ENCODE results near the gene SEC63. TPM values are rescaled to one million over a fixed set of nuclear protein-coding genes. Genes with fewer than 3 reads are reported as not detected.
A peak's percentile ranks its signal among the peaks of the same experiment; 100 is the strongest.
"Not testable (repeated sequence)": the region's sequence is repeated elsewhere in the genome, so short reads cannot be mapped to it uniquely, and the experiment has no call there.

Gene SEC63
- total RNA-seq, 1 donor from 2014 or later, result 311 TPM

DNA sequence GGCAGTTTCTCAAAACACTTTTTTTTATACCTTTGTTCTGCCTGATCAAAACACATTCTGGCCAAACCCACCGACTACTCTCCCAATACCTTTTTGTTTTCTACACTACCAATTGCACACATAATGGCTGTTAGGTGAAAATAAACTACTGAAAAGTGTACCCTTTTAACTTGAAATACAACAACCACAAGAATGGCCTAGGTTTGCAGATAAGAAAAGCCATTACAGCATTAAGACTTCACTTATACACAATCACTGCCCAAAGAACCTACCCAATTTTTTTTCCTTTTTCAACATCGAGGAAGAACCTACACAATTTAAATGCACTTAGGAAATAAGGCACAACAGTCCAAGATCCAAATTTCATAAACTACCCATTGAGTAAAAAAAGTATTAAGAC is 1.8 kb downstream of the SEC63 start:
- Mint-ChIP-seq H3K36me3 (ENCODE audit: unreplicated experiment) (no peaks in the 10 kb centered on the region), H3K27ac (ENCODE audit: unreplicated experiment) (peak overlapping the region; percentile 99), H3K4me3 (ENCODE audit: unreplicated experiment) (peak overlapping the region; percentile 99), H3K27me3 (ENCODE audit: unreplicated experiment) (peaks cover 16% of the 10 kb centered on the region), H3K9me3 (ENCODE audit: unreplicated experiment) (peaks cover 27% of the 10 kb centered on the region), H3K4me1 (ENCODE audit: low read depth, unreplicated experiment) (peaks cover 13% of the 10 kb centered on the region)
- no peak for TF ChIP-seq CTCF (IDR thresholded peaks at IDR 0.05; ENCODE audit: partially characterized antibody, unreplicated experiment)
- DNase-seq, result no peak

DNA sequence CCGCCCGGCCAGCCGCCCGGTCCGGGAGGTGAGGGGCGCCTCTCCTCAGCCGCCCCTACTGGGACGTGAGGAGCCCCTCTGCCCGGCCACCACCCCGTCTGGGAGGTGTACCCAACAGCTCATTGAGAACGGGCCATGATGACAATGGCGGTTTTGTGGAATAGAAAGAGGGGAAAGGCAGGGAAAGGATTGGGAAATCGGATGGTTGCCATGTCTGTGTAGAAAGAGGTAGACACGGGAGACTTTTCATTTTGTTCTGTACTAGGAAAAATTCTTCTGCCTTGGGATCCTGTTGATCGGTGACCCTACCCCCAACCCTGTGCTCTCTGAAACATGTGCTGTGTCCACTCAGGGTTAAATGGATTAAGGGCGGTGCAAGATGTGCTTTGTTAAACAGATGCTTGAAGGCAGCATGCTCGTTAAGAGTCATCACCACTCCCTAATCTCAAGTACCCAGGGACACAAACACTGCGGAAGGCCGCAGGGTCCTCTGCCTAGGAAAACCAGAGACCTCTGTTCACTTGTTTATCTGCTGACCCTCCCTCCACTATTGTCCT is 4.1 kb downstream of the SEC63 start:
- H3K4me1 Mint-ChIP-seq (ENCODE audit: low read depth, unreplicated experiment), result peaks cover 26% of the 10 kb centered on the region
- peaks cover 25% of the 10 kb centered on the region for H3K9me3 Mint-ChIP-seq (ENCODE audit: unreplicated experiment)
- peaks cover 16% of the 10 kb centered on the region for H3K27me3 Mint-ChIP-seq (ENCODE audit: unreplicated experiment)
- H3K4me3 Mint-ChIP-seq (ENCODE audit: unreplicated experiment), result peak overlapping the region; percentile 99
- not testable (repeated sequence) for H3K36me3 Mint-ChIP-seq (ENCODE audit: unreplicated experiment); DNase-seq
- peak overlapping the region; percentile 89 for H3K27ac Mint-ChIP-seq (ENCODE audit: unreplicated experiment)

DNA sequence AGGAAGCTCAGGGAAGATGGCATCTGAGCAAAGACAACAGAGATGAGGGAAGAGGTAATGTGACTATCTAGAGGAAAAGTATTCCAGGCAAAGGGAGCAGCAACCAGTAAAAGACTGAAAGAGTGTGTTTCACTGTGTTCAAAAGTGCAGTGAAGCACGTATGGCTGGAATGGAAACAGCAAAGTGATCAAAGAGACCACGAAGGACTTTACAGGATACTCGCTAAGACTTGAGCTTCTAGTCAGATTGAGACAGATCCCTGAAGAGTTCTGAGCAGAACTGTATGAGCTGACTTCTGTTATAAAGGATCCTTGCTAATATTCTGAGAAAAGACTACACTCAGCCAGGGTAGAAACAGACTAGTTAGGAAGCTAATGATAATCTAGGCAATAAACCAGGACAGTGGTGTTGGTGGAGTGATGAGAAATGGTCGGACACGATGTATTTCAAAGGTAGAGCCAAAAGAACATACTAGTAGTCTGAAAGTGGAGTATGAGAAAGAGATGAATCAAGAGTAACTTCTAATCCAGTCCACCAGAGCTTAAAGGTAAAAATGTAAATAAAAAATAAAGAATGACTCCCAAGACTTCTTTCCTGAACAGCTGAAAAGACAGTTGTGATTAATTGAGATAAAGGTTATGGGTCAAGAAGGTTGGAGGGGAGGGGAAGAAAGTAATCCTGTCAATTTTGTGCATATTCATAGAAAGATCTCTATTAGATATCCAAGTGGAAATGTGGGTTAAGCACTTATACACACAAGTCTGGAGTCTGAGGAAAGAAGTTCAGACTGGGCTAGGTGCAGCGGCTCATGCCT is 14.2 kb downstream of the SEC63 start:
- H3K36me3 Mint-ChIP-seq (ENCODE audit: unreplicated experiment), result no peaks in the 10 kb centered on the region
- H3K9me3 Mint-ChIP-seq (ENCODE audit: unreplicated experiment), result peaks cover 11% of the 10 kb centered on the region
- DNase-seq, result no peak
- H3K4me1 Mint-ChIP-seq (ENCODE audit: low read depth, unreplicated experiment), result peaks cover 45% of the 10 kb centered on the region
- H3K4me3 Mint-ChIP-seq (ENCODE audit: unreplicated experiment), result peak overlapping the region; percentile 28
- no peak for TF ChIP-seq CTCF (IDR thresholded peaks at IDR 0.05; ENCODE audit: partially characterized antibody, unreplicated experiment)
- peaks cover 5% of the 10 kb centered on the region for H3K27me3 Mint-ChIP-seq (ENCODE audit: unreplicated experiment)
- no peak overlapping the region for H3K27ac Mint-ChIP-seq (ENCODE audit: unreplicated experiment)

DNA sequence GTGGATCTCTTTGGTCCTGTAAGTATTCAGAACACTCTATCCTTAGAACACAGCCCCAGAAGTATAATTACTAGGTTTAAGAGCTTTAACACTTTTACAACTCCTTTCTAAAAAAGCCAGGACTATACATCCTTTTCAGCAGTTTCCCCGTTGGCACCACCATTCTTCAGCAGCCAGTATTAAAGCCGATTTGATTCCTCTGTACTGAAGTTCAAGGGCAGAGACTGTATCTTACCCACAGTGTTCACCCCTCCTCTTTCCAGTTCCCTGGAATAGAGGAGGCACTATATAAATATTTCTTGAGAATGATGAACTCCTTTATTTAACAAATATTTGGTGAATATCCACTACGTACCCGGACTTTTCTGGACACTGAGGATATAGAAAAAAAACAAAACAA is 15.9 kb downstream of the SEC63 start:
- Mint-ChIP-seq H3K9me3 (ENCODE audit: unreplicated experiment) (peaks cover 9% of the 10 kb centered on the region), H3K4me1 (ENCODE audit: low read depth, unreplicated experiment) (peaks cover 34% of the 10 kb centered on the region), H3K27me3 (ENCODE audit: unreplicated experiment) (peaks cover 3% of the 10 kb centered on the region), H3K27ac (ENCODE audit: unreplicated experiment) (no peak overlapping the region), H3K36me3 (ENCODE audit: unreplicated experiment) (peaks cover 4% of the 10 kb centered on the region), H3K4me3 (ENCODE audit: unreplicated experiment) (no peak overlapping the region)
- no peak for TF ChIP-seq CTCF (IDR thresholded peaks at IDR 0.05; ENCODE audit: partially characterized antibody, unreplicated experiment)
- DNase-seq, result no peak

DNA sequence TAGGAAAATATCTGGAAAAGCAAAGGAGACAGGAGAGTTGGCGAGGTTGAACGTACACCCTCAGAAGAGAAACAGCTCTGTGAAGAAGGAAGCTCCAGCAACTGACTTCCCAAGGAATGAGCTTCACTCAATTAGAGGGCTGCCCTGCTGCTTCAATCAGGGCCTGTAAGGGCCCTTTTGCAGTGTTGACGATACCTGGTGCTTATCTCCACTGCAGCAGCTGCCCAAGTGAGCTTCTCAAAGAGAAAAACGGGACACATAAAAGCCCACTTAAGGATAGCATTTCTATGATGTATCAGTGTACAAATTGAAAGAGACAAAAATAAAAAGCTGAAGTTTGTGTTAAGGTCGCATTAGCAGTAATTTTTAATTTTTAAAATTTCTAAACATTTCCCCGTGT is 16.4 kb downstream of the SEC63 start:
- no peak for TF ChIP-seq CTCF (IDR thresholded peaks at IDR 0.05; ENCODE audit: partially characterized antibody, unreplicated experiment)
- Mint-ChIP-seq H3K4me1 (ENCODE audit: low read depth, unreplicated experiment) (peaks cover 34% of the 10 kb centered on the region), H3K27ac (ENCODE audit: unreplicated experiment) (peak overlapping the region; percentile 48), H3K4me3 (ENCODE audit: unreplicated experiment) (peak overlapping the region; percentile 64), H3K9me3 (ENCODE audit: unreplicated experiment) (peaks cover 9% of the 10 kb centered on the region), H3K36me3 (ENCODE audit: unreplicated experiment) (peaks cover 4% of the 10 kb centered on the region), H3K27me3 (ENCODE audit: unreplicated experiment) (peaks cover 3% of the 10 kb centered on the region)
- no peak for DNase-seq

All from glutamatergic neuron (in vitro differentiated cells).